Right cardiac atrium (tissue), 5 donors: ENCODE data around the gene ATG7. TPM values are rescaled to one million over a fixed set of nuclear protein-coding genes. Genes with fewer than 3 reads are reported as not detected.
A peak's percentile ranks its signal among the peaks of the same experiment; 100 is the strongest.

Experiments
- ATAC-seq, 2 donors: fragments of 200-7000 bp; cut with Tn5 transposase; one replicate each; pipeline versions ENCODE4 v1.8.0 to v1.9.1; 2020; ENCODE audit warnings: moderate library complexity in 2 of 2, mild to moderate bottlenecking in 1 of 2
- DNase-seq, 3 donors: peaks; one replicate each; pipeline ENCODE4 v3.0.0-alpha.2; 2020
- H3K27ac ChIP-seq: one replicate; pipeline ENCODE4 v1.5.1; 2013; ENCODE audit warnings: mild to moderate bottlenecking, low read length, control low read depth, moderate library complexity
- H3K27me3 ChIP-seq: one replicate; pipeline ENCODE4 v1.6.1; 2013; ENCODE audit not compliant: control insufficient read depth, insufficient read depth
- H3K4me1 ChIP-seq: one replicate; pipeline ENCODE4 v1.6.1; 2013; ENCODE audit warnings: low read length; ENCODE audit not compliant: control insufficient read depth, insufficient read depth
- H3K4me3 ChIP-seq: one replicate; pipeline ENCODE4 v1.5.1; 2013; ENCODE audit warnings: low read length, control low read depth
- H3K9me3 ChIP-seq: one replicate; pipeline ENCODE4 v1.6.1; 2013; ENCODE audit warnings: low read length; ENCODE audit not compliant: control insufficient read depth
- WGBS: extraction: QIAGEN DNeasy Blood & Tissue Kit; methylation state at CpG from one replicate; pipeline ENCODE4 v1.1.7; 2013; 5-methylcytosine and 5-hydroxymethylcytosine counted together
- intact Hi-C, 4 donors: fragments of 100-400 bp; cut with DNase I; formaldehyde crosslinking; loops; one replicate each; pipeline versions ENCODE4 v1.11.0 to v1.14.0; 2022 to 2023
- polyA plus RNA-seq: library from polyadenylated mRNA; stranded (reverse); fragments of 200-250 nt; gene quantifications from one replicate; pipeline ENCODE4 v1.2.3, GENCODE V29; 2013
- total RNA-seq, 4 donors: library from RNA; stranded (reverse); fragmentation: NEBNext Ultra II Directional; extraction: Animal tissue kit (Norgen Biotek cat#: 25700); gene quantifications; one replicate each; pipeline ENCODE4 v1.2.1, GENCODE V29; 2021
- donor health status: healthy with polysubstance abuse.
- donor health status: DM: no; HTN: yes; CAD: no.
- donor health status: DM: no; HTN: no; CAD: no.
- donor health status: DM: no; HTN: yes; CAD: no; lungs with severe emphysema.
- donor health status: DM: yes; HTN: yes; CAD: no.

The ATG7 gene
- total and polyA plus RNA-seq, 5 donors, result 5.9 to 22.3 (median 19.6) TPM

- no peaks in the 10 kb centered on the region for H3K9me3 ChIP-seq
- peaks cover 2% of the 10 kb centered on the region for H3K4me1 ChIP-seq
- ATAC-seq (no peak), DNase-seq (no peak)
- H3K4me3 ChIP-seq, result no peak overlapping the region
- H3K27me3 ChIP-seq, result no peaks in the 10 kb centered on the region
- 86% methylated on average over 5 of the region's 5 CpGs for WGBS
- intact Hi-C loops, result no loop called here
- H3K27ac ChIP-seq, result no peak overlapping the region
Observed at GRCh38 chr3:11362600-11362999, 90.4 kb downstream of the ATG7 start.

GRCh38 chr3:11363715-11364114, 91.5 kb downstream of the ATG7 start:
- no peak overlapping the region for H3K4me3 ChIP-seq
- ATAC-seq (no peak), DNase-seq (no peak)
- no peaks in the 10 kb centered on the region for H3K27me3 ChIP-seq
- H3K27ac ChIP-seq, result no peak overlapping the region
- peaks cover 6% of the 10 kb centered on the region for H3K4me1 ChIP-seq
- intact Hi-C loops, result no loop called here
- H3K9me3 ChIP-seq, result no peaks in the 10 kb centered on the region
- 89% methylated on average over 2 of the region's 2 CpGs for WGBS

- Histone ChIP-seq H3K4me1 (peaks cover 6% of the 10 kb centered on the region), H3K27ac (no peak overlapping the region), H3K27me3 (no peaks in the 10 kb centered on the region), H3K4me3 (no peak overlapping the region), H3K9me3 (no peaks in the 10 kb centered on the region)
- WGBS, result 94% methylated on average over 2 of the region's 2 CpGs
- intact Hi-C loops, result no loop called here
- ATAC-seq (no peak), DNase-seq (no peak)
Observed at GRCh38 chr3:11364181-11364580, 92.0 kb downstream of the ATG7 start.

GRCh38 chr3:11367143-11367693, 95.0 kb downstream of the ATG7 start:
- Histone ChIP-seq H3K4me3 (no peak overlapping the region), H3K4me1 (peaks cover 6% of the 10 kb centered on the region), H3K9me3 (no peaks in the 10 kb centered on the region), H3K27ac (peak overlapping the region; percentile 94), H3K27me3 (no peaks in the 10 kb centered on the region)
- 20% methylated on average over 2 of the region's 2 CpGs for WGBS
- DNase-seq (peak; percentile 58 to 78 (median 67)), ATAC-seq (peak; percentile 87)
- intact Hi-C loops, result no loop called here

- intact Hi-C loops, result no loop called here
- no peaks in the 10 kb centered on the region for H3K27me3 ChIP-seq
- H3K4me3 ChIP-seq, result no peak overlapping the region
- H3K9me3 ChIP-seq, result no peaks in the 10 kb centered on the region
- peaks cover 6% of the 10 kb centered on the region for H3K4me1 ChIP-seq
- ATAC-seq (peak; percentile 63 to 73), DNase-seq (no peak)
- 61% methylated on average over 3 of the region's 3 CpGs for WGBS
- H3K27ac ChIP-seq, result no peak overlapping the region
Observed at GRCh38 chr3:11370191-11370590, 98.0 kb downstream of the ATG7 start.

- intact Hi-C loops, result no loop called here
- no peak for ATAC-seq
- Histone ChIP-seq H3K4me3 (no peak overlapping the region), H3K9me3 (no peaks in the 10 kb centered on the region), H3K27ac (no peak overlapping the region), H3K4me1 (peaks cover 6% of the 10 kb centered on the region), H3K27me3 (no peaks in the 10 kb centered on the region)
- 81% methylated on average over 4 of the region's 4 CpGs for WGBS
- no peak for DNase-seq
Observed at GRCh38 chr3:11370966-11371365, 98.8 kb downstream of the ATG7 start.

GRCh38 chr3:11371747-11372146, 99.5 kb downstream of the ATG7 start:
- intact Hi-C loops, result no loop called here

GRCh38 chr3:11373235-11373634, 101.0 kb downstream of the ATG7 start:
- intact Hi-C loops, result no loop called here
- ATAC-seq, result no peak
- WGBS, result 69% methylated on average over 4 of the region's 4 CpGs

More at GRCh38 chr3:11371747-11372146, 99.5 kb downstream of the ATG7 start:
- no peaks in the 10 kb centered on the region for H3K9me3 ChIP-seq
- no peaks in the 10 kb centered on the region for H3K27me3 ChIP-seq
- H3K27ac ChIP-seq, result no peak overlapping the region
- 93% methylated on average over 10 of the region's 10 CpGs for WGBS
- ATAC-seq, result no peak
- peaks cover 6% of the 10 kb centered on the region for H3K4me1 ChIP-seq
- DNase-seq, result peak in 1 of 3 donors; percentile 45
- no peak overlapping the region for H3K4me3 ChIP-seq

GRCh38 chr3:11373654-11374053, 101.5 kb downstream of the ATG7 start:
- no peaks in the 10 kb centered on the region for H3K9me3 ChIP-seq
- 94% methylated on average over 2 of the region's 2 CpGs for WGBS
- DNase-seq, result no peak
- H3K27ac ChIP-seq, result no peak overlapping the region
- intact Hi-C loops, result no loop called here
- no peaks in the 10 kb centered on the region for H3K27me3 ChIP-seq
- no peak for ATAC-seq
- H3K4me3 ChIP-seq, result no peak overlapping the region
- no peaks in the 10 kb centered on the region for H3K4me1 ChIP-seq

More at GRCh38 chr3:11373235-11373634, 101.0 kb downstream of the ATG7 start:
- Histone ChIP-seq H3K9me3 (no peaks in the 10 kb centered on the region), H3K27ac (no peak overlapping the region), H3K27me3 (no peaks in the 10 kb centered on the region), H3K4me3 (no peak overlapping the region), H3K4me1 (peaks cover 1% of the 10 kb centered on the region)
- DNase-seq, result no peak

- Histone ChIP-seq H3K27ac (no peak overlapping the region), H3K4me1 (peaks cover 3% of the 10 kb centered on the region), H3K27me3 (no peaks in the 10 kb centered on the region), H3K9me3 (no peaks in the 10 kb centered on the region), H3K4me3 (no peak overlapping the region)
- DNase-seq (no peak), ATAC-seq (no peak)
- intact Hi-C loops, result loop anchor here in 1 of 4 donors (5.0 kb wide), 2 partner anchors 277 to 432 kb away; no protein-coding TSS in a partner anchor
- WGBS, result 82% methylated on average over 11 of the region's 11 CpGs
Observed at GRCh38 chr3:11375333-11376088, 103.3 kb downstream of the ATG7 start.

- no peak for ATAC-seq
- no peak for DNase-seq
- Histone ChIP-seq H3K4me3 (no peak overlapping the region), H3K9me3 (no peaks in the 10 kb centered on the region), H3K4me1 (peaks cover 3% of the 10 kb centered on the region), H3K27ac (no peak overlapping the region), H3K27me3 (no peaks in the 10 kb centered on the region)
- intact Hi-C loops, result loop anchor here in 2 of 4 donors (2.0 to 5.0 kb wide), 3 partner anchors 275 to 430 kb away; no protein-coding TSS in a partner anchor
- 77% methylated on average over 2 of the region's 2 CpGs for WGBS
Observed at GRCh38 chr3:11377719-11378118, 105.5 kb downstream of the ATG7 start.
